ENCODE data around the gene USP15. TPM values are rescaled to one million over a fixed set of nuclear protein-coding genes. Genes with fewer than 3 reads are reported as not detected.

Gene USP15
- total RNA-seq, 2 donors from 2014 or later, result 41.1 to 49.7 TPM

DNA sequence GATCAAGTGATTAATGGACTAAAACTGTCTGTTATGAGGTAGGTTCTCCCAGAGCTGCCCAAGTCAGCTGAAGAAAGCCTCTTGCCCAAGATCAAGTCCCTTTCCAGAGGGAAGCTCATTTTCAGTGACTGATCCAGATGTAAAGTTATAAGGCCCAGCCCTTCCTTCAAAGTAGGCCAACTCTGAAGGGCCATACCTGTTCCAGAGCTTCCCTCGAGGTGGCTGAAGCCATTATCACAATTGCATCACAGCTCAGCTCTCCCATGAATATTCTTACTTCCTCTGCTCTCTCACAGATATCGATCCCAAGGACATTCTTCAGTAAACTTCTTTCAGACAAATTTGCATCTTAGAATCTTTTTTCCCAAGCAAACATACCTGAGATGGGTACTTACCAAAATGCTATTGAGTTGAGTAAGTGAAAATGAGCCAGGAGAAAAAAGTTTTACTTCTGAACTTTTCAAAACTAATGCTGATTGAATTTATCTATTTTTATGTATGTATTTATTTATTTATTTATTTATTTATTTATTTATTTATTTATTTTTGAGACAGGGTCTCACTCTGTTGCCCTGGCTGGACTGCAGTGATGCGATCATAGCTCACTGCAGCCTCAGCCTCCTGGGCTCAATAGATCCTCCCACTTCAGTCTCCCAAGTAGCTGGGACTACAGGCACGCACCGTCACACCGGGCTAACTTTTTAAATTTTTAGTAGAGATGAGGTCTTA lies 42.6 kb upstream of the USP15 start:
- Histone ChIP-seq H3K9me3 (no peaks in the 10 kb centered on the region), H3K27me3 (no peaks in the 10 kb centered on the region), H3K36me3 (no peaks in the 10 kb centered on the region), H3K27ac (no peak overlapping the region), H3K4me3 (no peak overlapping the region), H3K4me1 (no peaks in the 10 kb centered on the region)
- TF ChIP-seq, protein P1, sequence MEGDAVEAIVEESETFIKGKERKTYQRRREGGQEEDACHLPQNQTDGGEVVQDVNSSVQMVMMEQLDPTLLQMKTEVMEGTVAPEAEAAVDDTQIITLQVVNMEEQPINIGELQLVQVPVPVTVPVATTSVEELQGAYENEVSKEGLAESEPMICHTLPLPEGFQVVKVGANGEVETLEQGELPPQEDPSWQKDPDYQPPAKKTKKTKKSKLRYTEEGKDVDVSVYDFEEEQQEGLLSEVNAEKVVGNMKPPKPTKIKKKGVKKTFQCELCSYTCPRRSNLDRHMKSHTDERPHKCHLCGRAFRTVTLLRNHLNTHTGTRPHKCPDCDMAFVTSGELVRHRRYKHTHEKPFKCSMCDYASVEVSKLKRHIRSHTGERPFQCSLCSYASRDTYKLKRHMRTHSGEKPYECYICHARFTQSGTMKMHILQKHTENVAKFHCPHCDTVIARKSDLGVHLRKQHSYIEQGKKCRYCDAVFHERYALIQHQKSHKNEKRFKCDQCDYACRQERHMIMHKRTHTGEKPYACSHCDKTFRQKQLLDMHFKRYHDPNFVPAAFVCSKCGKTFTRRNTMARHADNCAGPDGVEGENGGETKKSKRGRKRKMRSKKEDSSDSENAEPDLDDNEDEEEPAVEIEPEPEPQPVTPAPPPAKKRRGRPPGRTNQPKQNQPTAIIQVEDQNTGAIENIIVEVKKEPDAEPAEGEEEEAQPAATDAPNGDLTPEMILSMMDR (IDR thresholded peaks at IDR 0.05), result no peak
- no peak for DNase-seq (ENCODE audit: low spot score)

DNA sequence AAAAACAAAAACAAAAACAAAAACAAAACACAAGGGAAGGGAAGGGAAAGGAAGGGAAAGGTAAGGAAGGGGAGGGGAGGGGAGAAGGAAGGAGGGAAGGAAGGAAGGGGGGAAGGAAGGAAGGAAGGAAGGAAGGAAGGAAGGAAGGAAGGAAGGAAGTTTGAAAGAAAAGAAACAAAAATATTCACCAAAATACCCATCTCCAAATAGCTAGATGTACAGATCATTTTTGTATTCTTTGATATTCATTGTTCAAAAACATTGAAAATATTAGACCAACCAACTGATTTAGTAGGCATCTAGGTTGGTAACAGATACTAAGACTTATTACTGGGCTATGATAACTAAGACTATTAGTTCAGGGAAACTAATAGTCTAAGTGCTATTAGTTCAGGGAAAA lies 39.1 kb upstream of the USP15 start:
- H3K4me3 ChIP-seq, result no peak overlapping the region
- DNase-seq (ENCODE audit: low spot score), result no peak
- no peaks in the 10 kb centered on the region for H3K36me3 ChIP-seq
- TF ChIP-seq, protein P1 (IDR thresholded peaks at IDR 0.05), result no peak
- no peaks in the 10 kb centered on the region for H3K27me3 ChIP-seq
- no peak overlapping the region for H3K27ac ChIP-seq
- no peaks in the 10 kb centered on the region for H3K9me3 ChIP-seq
- H3K4me1 ChIP-seq, result no peaks in the 10 kb centered on the region

DNA sequence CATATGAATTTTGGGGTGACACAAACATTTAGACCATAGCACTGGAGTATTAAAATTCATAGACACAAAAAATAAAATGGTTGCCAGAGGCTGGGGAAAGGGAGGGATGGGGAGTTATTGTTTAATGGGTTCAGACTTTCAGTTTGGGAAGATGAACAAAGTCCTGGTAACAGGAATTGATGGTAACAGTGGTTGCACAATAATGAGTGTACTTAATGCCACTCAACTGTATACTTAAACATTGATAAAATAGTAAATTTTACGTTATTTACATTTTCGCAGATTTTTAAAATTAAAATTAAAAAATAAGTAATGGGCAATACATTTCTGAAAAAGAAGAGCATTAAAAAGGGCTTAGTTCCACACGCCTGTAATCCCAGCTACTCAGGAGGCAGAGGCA lies 35.6 kb upstream of the USP15 start:
- Histone ChIP-seq H3K9me3 (no peaks in the 10 kb centered on the region), H3K4me3 (no peak overlapping the region), H3K27me3 (no peaks in the 10 kb centered on the region), H3K4me1 (no peaks in the 10 kb centered on the region), H3K36me3 (no peaks in the 10 kb centered on the region), H3K27ac (no peak overlapping the region)
- TF ChIP-seq, protein P1 (IDR thresholded peaks at IDR 0.05), result no peak
- no peak for DNase-seq (ENCODE audit: low spot score)

DNA sequence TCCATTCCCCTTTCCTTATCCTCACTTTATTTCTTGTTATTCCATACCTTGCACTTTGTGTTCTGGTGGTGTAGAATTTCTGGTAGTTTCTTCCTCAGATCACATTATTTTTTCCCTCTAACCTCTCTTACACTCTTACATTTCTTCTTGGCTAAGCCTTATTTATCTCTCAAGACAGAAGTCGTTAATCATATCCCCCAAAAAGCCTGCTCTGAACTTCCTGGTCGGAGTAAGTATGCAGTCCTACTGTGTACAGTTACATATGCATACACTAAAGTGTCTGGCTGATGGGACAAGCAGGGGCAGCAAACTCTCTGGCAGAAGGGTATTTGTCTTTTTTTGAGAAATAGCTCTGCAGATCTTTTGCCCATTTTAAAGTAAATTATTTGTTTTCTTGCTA lies 33.1 kb upstream of the USP15 start:
- H3K9me3 ChIP-seq, result no peaks in the 10 kb centered on the region
- no peak overlapping the region for H3K4me3 ChIP-seq
- TF ChIP-seq, protein P1 (IDR thresholded peaks at IDR 0.05), result no peak
- no peak for DNase-seq (ENCODE audit: low spot score)
- no peaks in the 10 kb centered on the region for H3K36me3 ChIP-seq
- no peak overlapping the region for H3K27ac ChIP-seq
- no peaks in the 10 kb centered on the region for H3K4me1 ChIP-seq
- H3K27me3 ChIP-seq, result no peaks in the 10 kb centered on the region

DNA sequence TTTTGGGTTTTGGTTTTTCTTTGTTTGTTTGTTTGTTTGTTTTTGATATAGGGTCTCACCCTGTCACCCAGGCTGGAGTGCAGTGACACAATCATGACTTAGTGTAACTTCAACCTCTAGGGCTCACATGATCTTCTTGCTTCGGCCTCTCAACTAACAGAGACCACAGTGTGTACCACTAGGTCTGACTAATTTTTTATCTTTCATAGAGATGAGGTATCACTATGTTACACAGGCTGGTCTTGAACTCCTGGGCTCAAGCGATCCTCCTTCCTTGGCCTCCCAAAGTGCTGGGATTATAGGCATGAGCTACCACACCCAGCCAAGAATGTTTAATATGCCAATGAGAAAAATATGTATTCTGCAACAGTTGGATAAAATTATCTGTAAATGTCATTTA lies 29.6 kb upstream of the USP15 start:
- Histone ChIP-seq H3K27ac (no peak overlapping the region), H3K4me1 (no peaks in the 10 kb centered on the region), H3K9me3 (no peaks in the 10 kb centered on the region), H3K36me3 (no peaks in the 10 kb centered on the region), H3K27me3 (no peaks in the 10 kb centered on the region), H3K4me3 (no peak overlapping the region)
- no peak for DNase-seq (ENCODE audit: low spot score)
- TF ChIP-seq, protein P1 (IDR thresholded peaks at IDR 0.05), result no peak

Data from right atrium auricular region (tissue), 2 donors.